ENCODE data around the gene SPOCK3.

GRCh38 chr4:167190379-167190778 lies 43.9 kb downstream of the SPOCK3 start:
- TF ChIP-seq, protein P1, sequence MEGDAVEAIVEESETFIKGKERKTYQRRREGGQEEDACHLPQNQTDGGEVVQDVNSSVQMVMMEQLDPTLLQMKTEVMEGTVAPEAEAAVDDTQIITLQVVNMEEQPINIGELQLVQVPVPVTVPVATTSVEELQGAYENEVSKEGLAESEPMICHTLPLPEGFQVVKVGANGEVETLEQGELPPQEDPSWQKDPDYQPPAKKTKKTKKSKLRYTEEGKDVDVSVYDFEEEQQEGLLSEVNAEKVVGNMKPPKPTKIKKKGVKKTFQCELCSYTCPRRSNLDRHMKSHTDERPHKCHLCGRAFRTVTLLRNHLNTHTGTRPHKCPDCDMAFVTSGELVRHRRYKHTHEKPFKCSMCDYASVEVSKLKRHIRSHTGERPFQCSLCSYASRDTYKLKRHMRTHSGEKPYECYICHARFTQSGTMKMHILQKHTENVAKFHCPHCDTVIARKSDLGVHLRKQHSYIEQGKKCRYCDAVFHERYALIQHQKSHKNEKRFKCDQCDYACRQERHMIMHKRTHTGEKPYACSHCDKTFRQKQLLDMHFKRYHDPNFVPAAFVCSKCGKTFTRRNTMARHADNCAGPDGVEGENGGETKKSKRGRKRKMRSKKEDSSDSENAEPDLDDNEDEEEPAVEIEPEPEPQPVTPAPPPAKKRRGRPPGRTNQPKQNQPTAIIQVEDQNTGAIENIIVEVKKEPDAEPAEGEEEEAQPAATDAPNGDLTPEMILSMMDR (conservative IDR thresholded peaks at IDR 0.05; ENCODE audit: low read length), result no peak
- no peak for TF ChIP-seq EZH2phosphoT487 (IDR thresholded peaks at IDR 0.05; ENCODE audit: borderline replicate concordance, low read depth, low read length)
